HEK293 (cell line): ENCODE data around the gene AKAP5.

Experiments used
- FEZF1 ChIP-seq: fragments of 450-650 bp; formaldehyde crosslinking; IDR thresholded peaks from 2 replicates; pipeline ENCODE4 v1.5.1; 2016; ENCODE audit warnings: missing biosample characterization, missing genetic modification characterization
- GFI1B ChIP-seq: fragments of 450-650 bp; formaldehyde crosslinking; IDR thresholded peaks from 2 replicates; pipeline ENCODE4 v1.5.1; 2016; ENCODE audit warnings: missing biosample characterization, missing genetic modification characterization
- GLI2 ChIP-seq: fragments of 450-650 bp; formaldehyde crosslinking; IDR thresholded peaks from 2 replicates; pipeline ENCODE4; 2017; ENCODE audit warnings: missing biosample characterization, missing genetic modification characterization, low read depth, borderline replicate concordance
- KLF9 ChIP-seq: fragments of 450-650 bp; formaldehyde crosslinking; IDR thresholded peaks from 2 replicates; pipeline ENCODE4 v1.5.1; 2016; ENCODE audit warnings: missing biosample characterization, missing genetic modification characterization, low read depth
- REPIN1 ChIP-seq: fragments of 450-650 bp; formaldehyde crosslinking; IDR thresholded peaks from 2 replicates; pipeline ENCODE4 v1.5.1; 2017; ENCODE audit warnings: missing biosample characterization, missing genetic modification characterization, low read depth
- SCRT2 ChIP-seq: fragments of 450-650 bp; formaldehyde crosslinking; IDR thresholded peaks from 2 replicates; pipeline ENCODE4 v1.5.1; 2016; ENCODE audit warnings: missing biosample characterization, missing genetic modification characterization
- SP7 ChIP-seq: fragments of 450-650 bp; formaldehyde crosslinking; IDR thresholded peaks from 2 replicates; pipeline ENCODE4 v1.5.1; 2016; ENCODE audit warnings: missing biosample characterization, missing genetic modification characterization
- WT1 ChIP-seq: fragments of 450-650 bp; formaldehyde crosslinking; IDR thresholded peaks from 2 replicates; pipeline ENCODE4 v1.5.1; 2016; ENCODE audit warnings: missing biosample characterization, missing genetic modification characterization
- ZBTB17 ChIP-seq: fragments of 450-650 bp; formaldehyde crosslinking; IDR thresholded peaks from 2 replicates; pipeline ENCODE4 v1.5.1; 2016; ENCODE audit warnings: missing biosample characterization, missing genetic modification characterization
- ZEB2 ChIP-seq: fragments of 450-650 bp; formaldehyde crosslinking; IDR thresholded peaks from 2 replicates; pipeline ENCODE4 v1.5.1; 2016; ENCODE audit warnings: missing biosample characterization, missing genetic modification characterization
- ZFP3 ChIP-seq: fragments of 450-650 bp; formaldehyde crosslinking; IDR thresholded peaks from 2 replicates; pipeline ENCODE4 v1.5.1; 2016; ENCODE audit warnings: low read depth, missing biosample characterization, missing genetic modification characterization
- ZFP69B ChIP-seq: fragments of 450-650 bp; formaldehyde crosslinking; IDR thresholded peaks from 2 replicates; pipeline ENCODE4 v1.5.1; 2016; ENCODE audit warnings: missing biosample characterization, missing genetic modification characterization
- ZNF155 ChIP-seq: fragments of 450-650 bp; formaldehyde crosslinking; IDR thresholded peaks from 2 replicates; pipeline ENCODE4 v1.5.1; 2016; ENCODE audit warnings: missing biosample characterization, missing genetic modification characterization
- ZNF211 ChIP-seq: fragments of 450-650 bp; formaldehyde crosslinking; IDR thresholded peaks from 2 replicates; pipeline ENCODE4 v1.5.1; 2016; ENCODE audit warnings: low read depth, missing biosample characterization, missing genetic modification characterization
- ZNF214 ChIP-seq: fragments of 450-650 bp; formaldehyde crosslinking; IDR thresholded peaks from 2 replicates; pipeline ENCODE4 v1.5.1; 2017; ENCODE audit warnings: missing biosample characterization, mild to moderate bottlenecking, missing genetic modification characterization, borderline replicate concordance
- ZNF266 ChIP-seq: fragments of 450-650 bp; formaldehyde crosslinking; IDR thresholded peaks from 2 replicates; pipeline ENCODE4 v1.5.1; 2016; ENCODE audit warnings: missing biosample characterization, missing genetic modification characterization, low read depth
- ZNF324 ChIP-seq: fragments of 450-650 bp; formaldehyde crosslinking; IDR thresholded peaks from 2 replicates; pipeline ENCODE4 v1.5.1; 2016; ENCODE audit warnings: missing biosample characterization, missing genetic modification characterization
- ZNF335 ChIP-seq: fragments of 450-650 bp; formaldehyde crosslinking; conservative IDR thresholded peaks from 2 replicates; pipeline ENCODE4 v1.5.1; 2016; ENCODE audit warnings: missing biosample characterization, missing genetic modification characterization
- ZNF391 ChIP-seq: fragments of 450-650 bp; formaldehyde crosslinking; IDR thresholded peaks from 2 replicates; pipeline ENCODE4 v1.5.1; 2016; ENCODE audit warnings: low read depth, missing biosample characterization, missing genetic modification characterization, borderline replicate concordance
- ZNF423 ChIP-seq: fragments of 450-650 bp; formaldehyde crosslinking; IDR thresholded peaks from 2 replicates; pipeline ENCODE4 v1.5.1; 2016; ENCODE audit warnings: missing biosample characterization, missing genetic modification characterization
- ZNF426 ChIP-seq: fragments of 450-650 bp; formaldehyde crosslinking; IDR thresholded peaks from 2 replicates; pipeline ENCODE4 v1.5.1; 2017; ENCODE audit warnings: missing biosample characterization, missing genetic modification characterization, mild to moderate bottlenecking, inconsistent platforms, moderate library complexity
- ZNF473 ChIP-seq: fragments of 450-650 bp; formaldehyde crosslinking; IDR thresholded peaks from 2 replicates; pipeline ENCODE4 v1.5.1; 2017; ENCODE audit warnings: missing biosample characterization, missing genetic modification characterization
- ZNF530 ChIP-seq: fragments of 450-650 bp; formaldehyde crosslinking; IDR thresholded peaks from 2 replicates; pipeline ENCODE4 v1.5.1; 2016; ENCODE audit warnings: low read depth, missing biosample characterization, missing genetic modification characterization
- ZNF600 ChIP-seq: fragments of 450-650 bp; formaldehyde crosslinking; IDR thresholded peaks from 2 replicates; pipeline ENCODE4 v1.5.1; 2016; ENCODE audit warnings: missing biosample characterization, missing genetic modification characterization
- ZNF830 ChIP-seq: fragments of 450-650 bp; IDR thresholded peaks from 2 replicates; pipeline ENCODE4 v1.5.0; 2018; ENCODE audit warnings: missing biosample characterization, missing genetic modification characterization, low read depth, mild to moderate bottlenecking, moderate library complexity
- ZNF843 ChIP-seq: fragments of 450-650 bp; formaldehyde crosslinking; IDR thresholded peaks from 2 replicates; pipeline ENCODE4 v1.5.1; 2016; ENCODE audit warnings: missing biosample characterization, missing genetic modification characterization
- ZSCAN16 ChIP-seq: fragments of 450-650 bp; formaldehyde crosslinking; IDR thresholded peaks from 2 replicates; pipeline ENCODE4 v1.5.1; 2016; ENCODE audit warnings: missing biosample characterization, missing genetic modification characterization
- TF ChIP-seq, protein P1 (sequence below): IDR thresholded peaks from 2 replicates; pipeline ENCODE4 v1.6.1; 2011; ENCODE audit warnings: mild to moderate bottlenecking, low read depth, low read length, borderline replicate concordance
- TF ChIP-seq, protein P2 (sequence below): fragments of 450-650 bp; formaldehyde crosslinking; IDR thresholded peaks from 2 replicates; pipeline ENCODE4 v1.5.1; 2016; ENCODE audit warnings: missing biosample characterization, missing genetic modification characterization
- TF ChIP-seq, protein P3 (sequence below): fragments of 450-650 bp; formaldehyde crosslinking; IDR thresholded peaks from 2 replicates; pipeline ENCODE4 v1.5.1; 2016; ENCODE audit warnings: missing biosample characterization, missing genetic modification characterization
- TF ChIP-seq, protein P4 (sequence below): fragments of 450-650 bp; formaldehyde crosslinking; IDR thresholded peaks from 2 replicates; pipeline ENCODE4 v1.5.1; 2016; ENCODE audit warnings: missing biosample characterization, missing genetic modification characterization
- TF ChIP-seq, protein P5 (sequence below): fragments of 450-650 bp; formaldehyde crosslinking; IDR thresholded peaks from 2 replicates; pipeline ENCODE4 v1.5.1; 2016; ENCODE audit warnings: missing biosample characterization, missing genetic modification characterization

The AKAP5 gene

DNA sequence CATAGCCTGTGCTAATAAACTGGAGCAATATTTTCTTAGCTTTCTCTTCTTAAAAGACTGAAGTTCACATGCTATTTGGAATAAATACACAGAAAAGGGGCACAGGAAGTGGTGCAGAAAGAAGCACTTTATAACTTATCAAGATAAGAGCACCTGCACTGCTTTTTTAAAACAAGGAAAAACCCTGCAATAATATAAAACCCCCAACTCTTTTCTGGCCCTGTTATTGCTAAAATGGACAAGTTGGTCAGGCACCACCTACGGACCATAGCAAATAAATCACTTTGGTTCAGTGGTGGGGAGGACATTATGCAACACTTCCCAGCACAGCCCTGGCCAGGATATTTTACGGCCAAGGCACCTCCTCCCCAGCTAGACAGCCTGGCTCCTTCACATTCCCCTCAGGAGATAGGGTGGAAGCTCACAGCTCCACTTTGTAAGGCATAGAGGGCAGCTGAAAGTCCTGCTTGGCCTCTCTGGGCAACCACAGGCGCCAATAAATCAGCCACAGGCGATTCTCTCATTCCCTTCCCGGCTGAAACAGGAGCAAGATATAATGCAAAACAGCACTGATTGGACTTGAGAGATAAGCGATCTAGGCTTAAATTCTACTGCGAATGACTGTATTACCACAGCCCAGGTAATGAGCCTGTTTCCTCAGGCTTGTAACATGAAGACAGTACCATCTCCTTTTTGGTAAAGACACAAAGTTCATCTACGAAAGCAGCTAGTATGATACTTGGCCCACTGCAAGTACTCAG is 36.3 kb downstream of the AKAP5 start (continued):
- TF ChIP-seq, protein P1, sequence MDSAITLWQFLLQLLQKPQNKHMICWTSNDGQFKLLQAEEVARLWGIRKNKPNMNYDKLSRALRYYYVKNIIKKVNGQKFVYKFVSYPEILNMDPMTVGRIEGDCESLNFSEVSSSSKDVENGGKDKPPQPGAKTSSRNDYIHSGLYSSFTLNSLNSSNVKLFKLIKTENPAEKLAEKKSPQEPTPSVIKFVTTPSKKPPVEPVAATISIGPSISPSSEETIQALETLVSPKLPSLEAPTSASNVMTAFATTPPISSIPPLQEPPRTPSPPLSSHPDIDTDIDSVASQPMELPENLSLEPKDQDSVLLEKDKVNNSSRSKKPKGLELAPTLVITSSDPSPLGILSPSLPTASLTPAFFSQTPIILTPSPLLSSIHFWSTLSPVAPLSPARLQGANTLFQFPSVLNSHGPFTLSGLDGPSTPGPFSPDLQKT: no peak
- TF ChIP-seq REPIN1 (no peak), ZNF530 (tag by site-specific recombination) (no peak), ZNF426 (tag by site-specific recombination) (no peak), ZNF214 (tag by site-specific recombination) (no peak), ZNF600 (tag by site-specific recombination) (peak; percentile 68; the same call in 1 of the 2 replicates), WT1 (peak; percentile 72), GLI2 (tag by site-specific recombination) (no peak), ZNF211 (no peak), ZNF830 (tag by site-specific recombination) (no peak), ZNF843 (tag by site-specific recombination) (no peak), ZSCAN16 (tag by site-specific recombination) (no peak), ZNF155 (tag by site-specific recombination) (no peak), FEZF1 (no peak), ZNF324 (tag by site-specific recombination) (no peak), KLF9 (tag by site-specific recombination) (no peak), SP7 (tag by site-specific recombination) (peak; percentile 76), ZNF266 (tag by site-specific recombination) (no peak), ZNF423 (no peak), ZNF391 (tag by site-specific recombination) (no peak), GFI1B (tag by site-specific recombination) (0 out of 2 replicates have a peak, but pooled peaks have one; percentile 38), ZBTB17 (tag by site-specific recombination) (peak; percentile 39; the same call in 1 of the 2 replicates), SCRT2 (tag by site-specific recombination) (no peak), ZNF335 (tag by site-specific recombination) (peak; percentile 53; the same call in 1 of the 2 replicates), ZNF473 (tag by site-specific recombination) (no peak), ZFP3 (no peak), ZFP69B (tag by site-specific recombination) (no peak), ZEB2 (tag by site-specific recombination) (0 out of 2 replicates have a peak, but pooled peaks have one; percentile 15)
- TF ChIP-seq, protein P2, sequence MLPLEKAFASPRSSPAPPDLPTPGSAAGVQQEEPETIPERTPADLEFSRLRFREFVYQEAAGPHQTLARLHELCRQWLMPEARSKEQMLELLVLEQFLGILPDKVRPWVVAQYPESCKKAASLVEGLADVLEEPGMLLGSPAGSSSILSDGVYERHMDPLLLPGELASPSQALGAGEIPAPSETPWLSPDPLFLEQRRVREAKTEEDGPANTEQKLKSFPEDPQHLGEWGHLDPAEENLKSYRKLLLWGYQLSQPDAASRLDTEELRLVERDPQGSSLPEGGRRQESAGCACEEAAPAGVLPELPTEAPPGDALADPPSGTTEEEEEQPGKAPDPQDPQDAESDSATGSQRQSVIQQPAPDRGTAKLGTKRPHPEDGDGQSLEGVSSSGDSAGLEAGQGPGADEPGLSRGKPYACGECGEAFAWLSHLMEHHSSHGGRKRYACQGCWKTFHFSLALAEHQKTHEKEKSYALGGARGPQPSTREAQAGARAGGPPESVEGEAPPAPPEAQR (tag by site-specific recombination): no peak
- TF ChIP-seq, protein P3, sequence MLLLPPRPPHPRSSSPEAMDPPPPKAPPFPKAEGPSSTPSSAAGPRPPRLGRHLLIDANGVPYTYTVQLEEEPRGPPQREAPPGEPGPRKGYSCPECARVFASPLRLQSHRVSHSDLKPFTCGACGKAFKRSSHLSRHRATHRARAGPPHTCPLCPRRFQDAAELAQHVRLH (tag by site-specific recombination): no peak
- TF ChIP-seq, protein P4, sequence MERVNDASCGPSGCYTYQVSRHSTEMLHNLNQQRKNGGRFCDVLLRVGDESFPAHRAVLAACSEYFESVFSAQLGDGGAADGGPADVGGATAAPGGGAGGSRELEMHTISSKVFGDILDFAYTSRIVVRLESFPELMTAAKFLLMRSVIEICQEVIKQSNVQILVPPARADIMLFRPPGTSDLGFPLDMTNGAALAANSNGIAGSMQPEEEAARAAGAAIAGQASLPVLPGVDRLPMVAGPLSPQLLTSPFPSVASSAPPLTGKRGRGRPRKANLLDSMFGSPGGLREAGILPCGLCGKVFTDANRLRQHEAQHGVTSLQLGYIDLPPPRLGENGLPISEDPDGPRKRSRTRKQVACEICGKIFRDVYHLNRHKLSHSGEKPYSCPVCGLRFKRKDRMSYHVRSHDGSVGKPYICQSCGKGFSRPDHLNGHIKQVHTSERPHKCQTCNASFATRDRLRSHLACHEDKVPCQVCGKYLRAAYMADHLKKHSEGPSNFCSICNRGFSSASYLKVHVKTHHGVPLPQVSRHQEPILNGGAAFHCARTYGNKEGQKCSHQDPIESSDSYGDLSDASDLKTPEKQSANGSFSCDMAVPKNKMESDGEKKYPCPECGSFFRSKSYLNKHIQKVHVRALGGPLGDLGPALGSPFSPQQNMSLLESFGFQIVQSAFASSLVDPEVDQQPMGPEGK (tag by site-specific recombination): peak; percentile 57; the same call in 1 of the 2 replicates
- TF ChIP-seq, protein P5, sequence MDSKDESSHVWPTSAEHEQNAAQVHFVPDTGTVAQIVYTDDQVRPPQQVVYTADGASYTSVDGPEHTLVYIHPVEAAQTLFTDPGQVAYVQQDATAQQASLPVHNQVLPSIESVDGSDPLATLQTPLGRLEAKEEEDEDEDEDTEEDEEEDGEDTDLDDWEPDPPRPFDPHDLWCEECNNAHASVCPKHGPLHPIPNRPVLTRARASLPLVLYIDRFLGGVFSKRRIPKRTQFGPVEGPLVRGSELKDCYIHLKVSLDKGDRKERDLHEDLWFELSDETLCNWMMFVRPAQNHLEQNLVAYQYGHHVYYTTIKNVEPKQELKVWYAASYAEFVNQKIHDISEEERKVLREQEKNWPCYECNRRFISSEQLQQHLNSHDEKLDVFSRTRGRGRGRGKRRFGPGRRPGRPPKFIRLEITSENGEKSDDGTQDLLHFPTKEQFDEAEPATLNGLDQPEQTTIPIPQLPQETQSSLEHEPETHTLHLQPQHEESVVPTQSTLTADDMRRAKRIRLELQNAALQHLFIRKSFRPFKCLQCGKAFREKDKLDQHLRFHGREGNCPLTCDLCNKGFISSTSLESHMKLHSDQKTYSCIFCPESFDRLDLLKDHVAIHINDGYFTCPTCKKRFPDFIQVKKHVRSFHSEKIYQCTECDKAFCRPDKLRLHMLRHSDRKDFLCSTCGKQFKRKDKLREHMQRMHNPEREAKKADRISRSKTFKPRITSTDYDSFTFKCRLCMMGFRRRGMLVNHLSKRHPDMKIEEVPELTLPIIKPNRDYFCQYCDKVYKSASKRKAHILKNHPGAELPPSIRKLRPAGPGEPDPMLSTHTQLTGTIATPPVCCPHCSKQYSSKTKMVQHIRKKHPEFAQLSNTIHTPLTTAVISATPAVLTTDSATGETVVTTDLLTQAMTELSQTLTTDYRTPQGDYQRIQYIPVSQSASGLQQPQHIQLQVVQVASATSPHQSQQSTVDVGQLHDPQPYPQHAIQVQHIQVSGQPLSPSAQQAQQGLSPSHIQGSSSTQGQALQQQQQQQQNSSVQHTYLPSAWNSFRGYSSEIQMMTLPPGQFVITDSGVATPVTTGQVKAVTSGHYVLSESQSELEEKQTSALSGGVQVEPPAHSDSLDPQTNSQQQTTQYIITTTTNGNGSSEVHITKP: 0 out of 2 replicates have a peak, but pooled peaks have one; percentile 15
